Loucy (cell line): Measurements from ENCODE around the gene KCNIP3.

Experiments used
- CTCF ChIP-seq: fragments of 200-600 bp; sonication (generic); conservative IDR thresholded peaks from 2 replicates; pipeline ENCODE4 v1.5.1; 2014; ENCODE audit warnings: mild to moderate bottlenecking, antibody characterized with exemption, low read length
- EZH2phosphoT487 ChIP-seq: fragments of 200-600 bp; IDR thresholded peaks from 2 replicates; pipeline ENCODE4 v1.6.1; 2018; ENCODE audit warnings: antibody characterized with exemption, mild to moderate bottlenecking, moderate library complexity, borderline replicate concordance

- TF ChIP-seq CTCF (peak; percentile 90), EZH2phosphoT487 (no peak)
Measured at GRCh38 chr2:95389245-95390119, 92.3 kb downstream of the KCNIP3 start.
